Astrocyte of the cerebellum (primary cell): Measurements from ENCODE around the gene MYBPH.

ENCODE experiments used
- DNase-seq: peaks from one replicate; pipeline ENCODE4 v3.0.0-alpha.2; 2011; ENCODE audit warnings: low read depth
- H3K4me3 ChIP-seq: 2 replicates; pipeline ENCODE4 v1.5.1; 2011; ENCODE audit warnings: mild to moderate bottlenecking, low read depth, low read length, moderate library complexity
- CTCF ChIP-seq: IDR thresholded peaks from 2 replicates; pipeline ENCODE4 v1.5.1; 2012; ENCODE audit warnings: low read length, low read depth, moderate library complexity, mild to moderate bottlenecking; ENCODE audit errors: missing control alignments
- in situ Hi-C: cut with HindIII; loops from 2 replicates; pipeline ENCODE4 v1.10.0; 2017; ENCODE audit warnings: low sequenced_read_pairs

MYBPH gene

GRCh38 chr1:203210988-203211387, 35.4 kb upstream of the MYBPH start:
- no peak for TF ChIP-seq CTCF
- no peak for DNase-seq
- H3K4me3 ChIP-seq: no peak overlapping the region
- in situ Hi-C loops: loop anchor here (5.0 kb wide), 1 partner anchor 49 kb away; no protein-coding TSS in a partner anchor

GRCh38 chr1:203210350-203210749, 34.7 kb upstream of the MYBPH start:
- no peak for TF ChIP-seq CTCF
- in situ Hi-C loops: loop anchor here (5.0 kb wide), 1 partner anchor 48 kb away; no protein-coding TSS in a partner anchor
- H3K4me3 ChIP-seq: no peak overlapping the region
- DNase-seq: no peak

- in situ Hi-C loops: no loop called here
- TF ChIP-seq CTCF: no peak
- DNase-seq: no peak
- H3K4me3 ChIP-seq: no peak overlapping the region
Measured at GRCh38 chr1:203208181-203208580, 32.6 kb upstream of the MYBPH start.

DNA sequence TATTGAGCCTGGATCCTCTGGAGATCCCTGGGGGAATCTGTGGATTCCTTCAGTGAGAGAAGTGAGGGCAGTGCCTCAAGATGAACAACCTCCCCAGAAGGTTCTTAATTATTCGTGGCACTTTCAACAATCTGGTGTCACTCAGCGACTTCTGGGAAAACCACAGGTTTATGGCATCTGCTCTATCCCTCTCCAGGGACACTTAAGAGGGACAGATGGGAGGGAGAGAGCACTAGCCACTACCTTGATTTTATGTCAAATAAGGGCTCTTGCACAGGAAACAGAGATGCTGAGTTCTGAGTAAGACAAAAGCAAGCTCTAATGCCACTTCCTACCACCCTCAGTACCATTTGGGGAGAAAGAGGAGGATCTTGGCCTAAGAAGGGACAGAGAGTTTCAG, 32.1 kb upstream of the MYBPH start:
- H3K4me3 ChIP-seq: no peak overlapping the region
- no peak for DNase-seq
- in situ Hi-C loops: no loop called here
- TF ChIP-seq CTCF: no peak

- H3K4me3 ChIP-seq: no peak overlapping the region
- in situ Hi-C loops: no loop called here
- DNase-seq: no peak
- no peak for TF ChIP-seq CTCF
Measured at GRCh38 chr1:203206129-203206687, 30.6 kb upstream of the MYBPH start.

- DNase-seq: no peak
- H3K4me3 ChIP-seq: no peak overlapping the region
- no peak for TF ChIP-seq CTCF
- in situ Hi-C loops: no loop called here
Measured at GRCh38 chr1:203204756-203205155, 29.1 kb upstream of the MYBPH start.
